HG02840 (cell line): ENCODE data around the gene RUSF1.
"Not testable (repeated sequence)": the region's sequence is repeated elsewhere in the genome, so short reads cannot be mapped to it uniquely, and the experiment has no call there.

Experiments
- ATAC-seq: cut with Tn5 transposase; IDR thresholded peaks from one replicate; pipeline ENCODE4 v1.9.1; 2021; ENCODE audit warnings: mild to moderate bottlenecking, moderate library complexity, moderate number of reproducible peaks; ENCODE audit not compliant: unreplicated experiment, low FRiP score

RUSF1 gene

DNA sequence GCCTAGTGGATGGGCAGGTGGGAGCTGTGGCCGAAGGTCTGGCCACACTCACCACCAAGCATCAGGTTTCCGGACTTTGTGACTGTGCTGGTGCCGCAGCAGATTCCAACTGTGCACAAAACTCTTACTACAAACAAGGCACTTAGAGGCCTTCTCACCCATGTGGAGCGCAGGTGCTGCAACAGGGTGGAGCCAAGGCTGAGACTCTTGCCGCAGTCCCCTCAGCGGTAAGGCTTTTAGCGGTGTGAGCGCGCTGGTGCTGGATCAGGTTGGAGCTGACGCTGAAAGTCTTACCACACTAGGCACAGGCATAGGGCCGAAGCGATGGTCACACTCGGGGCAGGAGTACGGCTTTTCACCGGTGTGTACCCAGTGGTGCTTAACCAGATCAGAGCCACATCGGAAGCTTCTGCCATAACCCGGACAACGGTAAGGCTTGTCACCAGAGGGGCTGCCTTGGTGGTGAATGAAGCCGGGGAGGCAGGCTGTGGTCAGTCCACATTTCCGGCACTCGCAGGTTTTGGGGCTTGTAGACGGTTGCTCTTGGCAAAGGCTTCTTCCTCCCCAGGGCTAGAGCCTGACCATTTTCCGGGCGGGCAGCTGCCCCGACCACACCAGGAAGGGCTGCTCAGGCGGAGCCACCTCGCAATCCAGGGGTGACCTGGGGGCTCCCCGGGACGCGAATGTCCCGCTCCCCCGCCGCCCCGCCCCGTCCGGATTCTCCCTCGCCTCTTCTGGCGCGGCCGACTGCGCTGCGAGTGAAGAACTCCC, 49.9 kb downstream of the RUSF1 start:
- ATAC-seq: peak; percentile 1

DNA sequence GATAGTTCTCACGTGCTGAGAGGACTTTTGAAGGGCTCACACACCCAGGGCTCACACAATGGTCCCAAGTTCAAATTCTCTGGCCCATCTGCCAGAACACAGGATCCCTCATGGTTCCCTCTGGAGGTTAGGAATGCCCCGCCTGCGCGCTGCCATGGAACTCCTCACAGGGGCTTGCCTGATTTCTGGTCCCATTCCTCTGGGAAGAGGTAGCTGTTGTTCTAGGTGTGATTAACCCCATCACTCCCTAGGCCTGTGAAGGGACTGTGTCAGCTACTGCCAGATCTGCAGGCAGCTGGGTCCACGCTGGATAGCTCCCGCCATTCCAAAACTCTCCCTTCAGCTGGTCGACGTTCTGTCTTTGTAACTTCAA, 51.2 kb downstream of the RUSF1 start:
- ATAC-seq: no peak

DNA sequence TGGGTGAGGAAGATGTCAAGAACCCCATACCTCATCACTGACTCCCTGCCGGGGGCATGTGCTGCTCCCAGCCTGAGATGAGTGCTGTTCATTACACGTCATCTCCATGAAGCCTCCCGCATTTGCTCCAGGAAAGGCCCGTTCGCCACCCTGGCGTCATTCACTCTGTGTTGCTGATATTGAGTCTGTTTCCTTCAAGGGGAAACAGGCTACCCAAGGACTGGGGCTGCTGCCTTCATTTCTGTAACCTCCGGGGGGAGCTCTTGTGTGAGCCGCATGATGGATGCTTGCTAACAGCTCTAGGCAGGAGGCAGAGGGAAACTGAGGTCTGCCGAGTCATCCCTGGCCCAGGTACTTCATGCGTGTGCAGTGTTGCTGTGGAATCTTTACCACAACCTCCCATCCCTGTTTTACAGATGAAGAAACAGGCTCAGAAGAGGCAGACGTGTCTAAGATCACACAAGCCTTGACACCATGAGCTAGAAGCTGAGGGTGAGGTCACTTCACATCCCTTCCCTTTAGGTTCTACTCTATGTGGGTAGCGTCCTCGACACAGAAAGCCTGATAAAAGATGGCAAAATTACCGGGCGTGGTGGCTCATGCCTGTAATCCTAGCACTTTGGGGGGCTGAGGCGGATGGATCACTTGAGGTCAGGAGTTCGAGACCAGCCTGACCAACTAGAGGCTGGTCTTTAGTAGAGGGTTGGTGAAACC, 52.4 kb downstream of the RUSF1 start:
- ATAC-seq: no peak

DNA sequence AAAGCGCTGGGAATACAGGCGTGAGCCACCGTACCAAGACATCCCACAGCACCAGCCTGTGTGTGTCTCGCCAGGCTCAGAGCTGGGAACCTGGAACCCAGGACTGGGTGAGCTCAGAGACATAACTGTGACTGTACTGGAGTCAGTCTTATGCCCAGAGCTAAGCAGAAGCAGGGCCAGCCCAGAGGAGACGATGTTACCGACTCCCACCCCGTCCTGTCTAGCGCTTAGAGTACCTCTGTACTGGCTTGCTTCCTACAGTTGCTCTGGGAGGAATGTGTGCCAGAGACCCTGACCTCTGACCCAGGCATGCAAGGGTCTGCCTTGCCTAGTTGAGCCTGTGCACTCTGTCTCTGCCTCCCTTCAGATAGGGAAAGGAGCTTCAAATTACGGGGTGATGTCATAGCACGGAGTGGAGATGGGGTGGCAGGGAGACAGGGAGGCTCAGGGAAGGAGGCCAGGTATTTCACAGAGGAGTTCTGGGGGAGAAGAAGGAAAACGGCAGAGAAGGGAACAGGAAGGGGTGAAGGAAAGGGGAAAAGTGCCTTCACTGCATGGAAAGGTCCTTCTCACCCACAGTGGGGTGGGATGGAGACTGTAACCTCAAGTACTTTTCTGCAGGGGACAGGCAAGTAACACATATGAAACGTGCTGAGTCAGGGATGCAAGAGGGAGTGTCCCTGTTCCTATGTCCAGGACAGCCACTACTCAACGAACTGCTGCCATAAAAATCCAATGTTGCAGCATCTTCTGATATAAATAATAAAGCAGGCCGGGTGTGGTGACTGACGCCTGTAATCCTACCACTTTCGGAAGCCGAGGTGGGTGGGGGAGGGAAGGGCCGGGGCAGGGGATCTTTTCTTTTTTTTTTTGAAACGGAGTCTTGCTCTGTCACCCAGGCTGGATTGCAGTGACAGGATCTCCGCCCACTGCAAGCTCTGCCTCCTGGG, 54.7 kb downstream of the RUSF1 start:
- ATAC-seq: no peak

DNA sequence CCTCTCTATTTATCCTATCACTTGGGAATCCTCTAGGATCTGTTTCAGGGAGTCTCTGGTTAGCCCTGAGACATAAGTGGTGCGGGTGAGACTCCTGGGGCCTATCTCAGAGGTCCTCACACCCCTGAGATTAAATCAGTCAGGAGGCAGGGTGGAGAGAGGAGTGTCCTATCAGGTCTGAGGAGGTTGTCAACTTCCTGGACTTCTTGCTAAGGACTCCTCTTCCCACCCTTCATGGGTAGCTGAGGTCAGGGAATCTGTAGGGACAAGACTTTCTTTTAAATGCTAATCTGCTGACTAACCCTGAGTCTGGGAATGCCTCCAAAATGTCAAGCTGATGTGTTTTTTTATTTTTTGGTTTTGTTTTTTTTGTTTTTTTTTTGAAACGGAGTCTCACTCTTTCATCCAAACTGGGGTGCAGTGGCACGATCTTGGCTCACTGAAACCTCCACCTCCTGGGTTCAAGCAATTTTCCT, 55.5 kb downstream of the RUSF1 start:
- ATAC-seq: no peak

DNA sequence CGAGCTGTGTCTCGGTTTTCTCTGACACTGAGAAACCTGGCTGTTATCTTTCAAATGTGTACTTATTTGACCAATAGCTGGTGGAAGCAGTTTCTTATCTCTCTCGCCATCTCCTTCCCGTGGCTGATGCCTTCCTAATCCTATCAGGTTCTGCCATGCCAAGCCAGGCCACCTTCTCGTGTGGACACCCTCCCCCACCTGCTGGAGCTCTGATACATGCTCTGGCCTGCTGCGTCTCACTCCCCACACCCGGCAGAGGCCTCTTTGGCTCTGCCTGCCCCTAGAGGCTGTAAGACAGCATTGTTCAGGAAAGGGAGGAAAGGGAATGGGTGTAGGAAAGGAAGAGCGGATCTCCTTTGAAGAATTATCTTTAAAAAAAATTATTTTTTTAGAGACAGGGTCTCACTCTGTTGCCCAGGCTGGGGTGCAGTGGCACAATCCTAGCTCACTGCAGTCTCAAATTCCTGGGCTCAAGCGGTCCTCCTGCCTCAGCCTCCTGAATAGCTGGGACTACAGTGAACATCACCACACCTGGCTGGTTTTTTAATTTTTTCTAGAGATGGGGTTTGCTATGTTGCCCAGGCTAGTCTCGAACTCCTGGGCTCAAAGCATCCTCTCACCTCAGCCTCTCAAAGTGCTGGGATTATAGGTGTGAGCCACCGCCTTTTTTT, 56.4 kb downstream of the RUSF1 start:
- no peak for ATAC-seq

DNA sequence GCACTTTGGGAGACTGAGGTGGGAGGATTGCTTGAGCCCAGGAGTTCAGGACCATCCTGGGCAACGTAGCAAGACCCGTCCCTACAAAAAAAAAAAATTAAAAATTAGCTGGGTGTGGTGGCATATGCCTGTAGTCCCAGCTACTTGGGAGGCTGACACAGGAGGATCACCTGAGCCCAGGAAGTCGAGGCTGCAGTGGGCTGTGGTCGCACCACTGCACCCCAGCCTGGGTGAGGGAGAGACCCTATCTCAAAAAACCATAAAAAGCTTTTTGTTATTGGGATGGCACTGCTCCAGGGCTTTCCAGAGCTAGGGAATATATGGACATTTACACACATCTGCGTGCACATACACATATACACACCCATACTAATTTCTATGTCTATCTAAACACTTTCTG, 57.0 kb downstream of the RUSF1 start:
- ATAC-seq: no peak

DNA sequence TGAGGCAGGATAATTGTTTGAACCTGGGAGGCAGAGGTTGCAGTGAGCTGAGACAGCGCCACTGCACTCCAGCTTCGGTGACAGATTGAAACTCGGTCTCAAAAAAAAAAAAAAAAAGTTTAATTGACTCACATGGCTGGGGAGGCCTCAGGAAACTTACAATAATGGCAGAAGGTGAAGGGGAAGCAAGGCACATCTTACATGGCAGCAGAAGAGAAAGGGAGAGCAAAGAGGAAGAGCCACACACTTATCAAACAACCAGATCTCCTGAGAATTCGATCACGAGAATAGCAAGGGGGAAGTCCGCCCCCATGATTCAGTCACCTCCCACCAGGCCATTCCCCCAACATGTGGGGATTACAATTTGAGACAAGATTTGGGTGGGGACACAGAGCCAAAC, 62.3 kb downstream of the RUSF1 start:
- not testable (repeated sequence) for ATAC-seq

DNA sequence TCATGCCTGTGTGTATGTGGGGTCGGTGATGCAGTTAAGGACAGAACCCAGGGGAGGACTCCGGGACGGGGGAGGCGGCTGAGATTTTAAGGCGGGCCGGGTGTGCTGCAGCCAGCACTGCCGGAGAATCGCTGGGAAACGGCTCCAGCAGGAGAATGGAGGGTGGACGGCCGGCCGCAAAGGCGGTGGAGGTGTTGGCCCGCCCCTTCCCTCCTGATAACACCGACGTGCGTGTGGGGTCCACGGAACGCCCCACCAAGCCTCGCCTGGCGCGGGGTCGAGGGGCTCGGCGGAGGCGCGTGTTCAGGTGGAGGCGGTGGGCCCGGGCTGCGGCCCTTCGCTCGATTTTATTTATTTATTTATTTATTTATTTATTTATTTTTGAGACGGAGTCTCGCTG, 66.2 kb downstream of the RUSF1 start:
- ATAC-seq: no peak

DNA sequence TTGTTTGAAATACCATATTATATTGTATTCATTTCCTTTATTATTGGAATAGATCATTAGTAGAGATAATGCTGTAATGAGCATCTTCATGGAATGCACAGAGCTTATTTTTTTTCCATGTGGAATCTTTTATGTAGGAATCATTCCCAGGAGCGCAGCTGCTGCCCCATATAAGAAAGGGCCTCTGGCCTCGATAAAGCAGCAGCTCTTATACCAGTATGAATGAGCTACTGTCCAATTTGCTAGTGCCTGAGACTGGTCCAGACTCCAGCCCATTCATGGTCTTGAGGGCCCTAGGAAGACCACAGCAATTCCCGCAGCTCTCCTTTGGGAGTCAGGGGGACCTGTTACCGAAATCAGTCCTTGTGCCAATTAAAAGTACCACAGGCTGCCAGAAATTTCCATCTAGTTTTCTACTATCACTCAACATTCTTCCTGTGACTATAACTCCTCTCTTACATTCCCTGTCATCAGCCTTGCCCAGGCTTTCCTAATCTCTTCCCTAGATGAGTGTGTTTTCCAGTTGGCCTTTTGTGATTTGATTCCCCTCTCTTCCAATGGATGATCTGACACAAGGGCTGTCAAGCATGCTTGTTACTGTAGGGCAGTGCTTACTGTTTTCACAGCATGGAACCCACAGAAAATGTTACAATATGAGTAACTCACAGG, 67.5 kb downstream of the RUSF1 start:
- no peak for ATAC-seq

DNA sequence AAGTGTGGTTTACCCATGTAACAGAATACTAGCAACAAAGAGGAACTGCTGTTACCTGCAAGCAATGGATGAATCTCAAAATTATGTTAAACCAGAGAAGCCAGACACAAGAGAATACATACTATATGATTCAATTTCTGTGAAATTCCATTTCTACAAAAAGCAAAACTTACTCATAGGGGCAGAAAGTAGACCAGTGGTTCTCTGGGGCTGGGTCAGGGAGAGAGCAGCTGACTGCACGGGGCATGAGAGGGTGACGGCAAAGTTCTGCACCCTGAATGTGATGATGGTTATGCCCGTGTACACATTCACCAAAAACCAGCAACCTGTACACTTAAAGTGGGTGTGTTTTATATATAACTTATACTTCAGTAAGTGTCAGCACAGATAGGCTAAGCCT, 68.7 kb downstream of the RUSF1 start:
- ATAC-seq: no peak
